Measurements from ENCODE around the gene PBX4.
"Not testable (repeated sequence)": the region's sequence is repeated elsewhere in the genome, so short reads cannot be mapped to it uniquely, and the experiment has no call there.

PBX4 gene

GRCh38 chr19:19602136-19602712 lies 16.3 kb downstream of the PBX4 start:
- no peak for DNase-seq
- TF ChIP-seq GATA1 (IDR thresholded peaks at IDR 0.05; ENCODE audit: low read depth, low read length) (no peak), POLR2A (IDR thresholded peaks at IDR 0.05; ENCODE audit: low read length) (no peak)

DNA sequence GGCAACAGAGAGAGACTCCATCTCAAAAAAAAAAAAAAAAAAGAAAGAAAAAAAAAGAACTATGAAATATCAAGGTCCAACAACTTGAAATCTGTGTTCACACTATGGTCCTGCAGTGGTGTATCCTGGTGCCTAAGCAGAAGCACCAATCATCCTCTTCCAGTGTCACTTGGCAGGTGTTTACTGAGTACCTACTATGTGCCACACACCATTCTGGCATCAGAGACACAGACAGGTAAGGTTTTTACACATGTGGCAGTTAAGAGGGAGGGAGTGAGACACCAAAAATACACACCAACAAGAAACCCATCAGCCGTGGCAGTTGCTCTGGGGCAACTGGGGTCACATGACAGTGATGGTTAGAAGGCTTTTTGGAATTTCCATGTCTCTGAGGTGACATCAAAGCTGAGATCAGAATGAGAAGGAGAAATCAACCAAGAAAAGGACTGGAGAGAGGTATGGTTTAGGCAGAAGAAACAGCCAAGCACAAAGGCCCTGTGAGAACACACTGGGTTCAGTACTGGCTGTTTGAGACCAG lies 17.6 kb downstream of the PBX4 start:
- no peak for DNase-seq

DNA sequence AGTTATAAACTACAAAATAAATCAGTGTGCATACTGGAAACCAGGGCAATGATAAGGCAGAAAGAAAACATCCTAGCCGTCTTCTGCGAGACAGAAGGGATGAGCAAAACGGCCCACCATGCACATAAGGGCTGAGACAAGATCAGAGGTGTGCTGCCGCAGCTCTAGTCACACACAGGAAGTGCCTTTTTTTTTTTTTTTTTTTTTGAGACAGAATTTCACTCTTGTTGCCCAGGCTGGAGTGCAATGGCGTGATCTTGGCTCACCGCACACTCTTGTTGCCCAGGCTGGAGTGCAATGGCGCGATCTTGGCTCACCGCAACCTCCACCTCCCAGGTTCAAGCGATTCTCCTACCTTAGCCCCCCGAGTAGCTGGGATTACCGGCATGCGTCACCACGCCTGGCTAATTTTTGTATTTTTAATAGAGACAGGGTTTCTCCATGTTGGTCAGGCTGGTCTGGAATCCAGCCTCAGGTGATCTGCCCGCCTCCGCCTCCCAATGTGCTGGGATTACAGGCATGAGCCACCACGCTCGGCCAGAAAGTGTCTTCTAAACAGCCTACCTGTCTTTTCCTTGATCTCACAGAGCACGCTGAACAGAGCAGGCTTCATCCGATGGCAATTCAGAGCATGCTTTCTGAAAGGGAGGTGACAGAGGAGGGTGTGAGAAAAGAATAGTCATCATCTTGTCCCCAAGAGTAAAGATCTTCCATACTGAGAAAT lies 19.6 kb downstream of the PBX4 start:
- not testable (repeated sequence) for DNase-seq

More for the DNA sequence above, 17.6 kb downstream of the PBX4 start:
- TF ChIP-seq POLR2A (IDR thresholded peaks at IDR 0.05; ENCODE audit: low read length): no peak
- no peak for TF ChIP-seq GATA1 (IDR thresholded peaks at IDR 0.05; ENCODE audit: low read depth, low read length)

DNA sequence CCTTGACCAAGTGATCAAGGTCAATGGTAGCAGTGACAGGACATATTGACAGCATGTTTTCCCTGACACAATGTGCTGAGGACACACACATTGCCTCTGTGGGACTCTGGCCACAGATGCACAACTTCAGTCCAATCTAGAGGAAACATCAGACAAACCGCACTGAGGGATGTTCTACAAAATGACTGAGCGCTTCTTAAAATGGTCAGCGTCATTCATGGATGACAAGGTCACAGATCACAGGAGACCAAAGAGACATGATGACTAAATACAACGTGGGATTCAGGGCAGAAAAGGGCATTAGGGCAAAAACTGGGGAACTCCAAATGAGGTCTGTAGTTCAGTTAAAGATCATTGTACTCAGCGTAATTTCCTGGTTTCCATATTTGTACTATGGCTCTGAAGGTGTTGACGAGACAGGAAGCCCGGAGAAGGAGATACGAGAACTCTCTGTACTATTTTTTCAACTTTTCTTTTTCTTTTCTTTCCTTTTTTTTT lies 20.6 kb downstream of the PBX4 start:
- no peak for DNase-seq
- TF ChIP-seq POLR2A (IDR thresholded peaks at IDR 0.05; ENCODE audit: low read length) (no peak), GATA1 (IDR thresholded peaks at IDR 0.05; ENCODE audit: low read depth, low read length) (no peak)

DNA sequence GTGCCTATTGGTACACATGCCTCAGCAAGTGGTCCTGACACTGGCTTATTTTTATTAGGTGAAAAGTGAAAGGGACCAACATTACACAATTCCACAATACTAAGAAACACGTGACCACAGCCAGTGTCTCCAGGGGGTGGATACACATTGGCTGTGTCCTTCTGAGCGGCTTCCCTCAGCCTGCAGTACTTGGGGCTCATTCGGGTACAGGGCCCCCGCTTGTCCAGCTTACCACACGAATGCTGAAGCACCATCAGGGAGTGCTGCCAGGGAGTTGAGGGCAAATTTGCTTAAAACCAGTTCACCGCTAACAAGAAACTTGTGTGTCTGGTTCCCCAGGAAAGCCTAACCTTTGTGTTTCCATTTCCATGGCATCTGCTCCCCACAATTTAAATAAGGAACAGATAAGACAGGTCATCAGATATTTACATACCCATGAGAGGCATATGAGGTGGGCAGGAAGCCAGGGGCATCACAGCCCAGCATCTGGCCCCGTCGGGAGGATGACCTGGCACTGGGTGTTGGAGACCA lies 23.3 kb downstream of the PBX4 start:
- no peak for DNase-seq
- no peak for TF ChIP-seq POLR2A (IDR thresholded peaks at IDR 0.05; ENCODE audit: low read length)
- TF ChIP-seq GATA1 (IDR thresholded peaks at IDR 0.05; ENCODE audit: low read depth, low read length): no peak

- no peak for TF ChIP-seq GATA1 (IDR thresholded peaks at IDR 0.05; ENCODE audit: low read depth, low read length)
- no peak for TF ChIP-seq POLR2A (IDR thresholded peaks at IDR 0.05; ENCODE audit: low read length)
- no peak for DNase-seq
Measured at GRCh38 chr19:19594381-19594780, 24.1 kb downstream of the PBX4 start.

GRCh38 chr19:19592690-19593089 lies 25.8 kb downstream of the PBX4 start:
- DNase-seq: no peak
- TF ChIP-seq GATA1 (IDR thresholded peaks at IDR 0.05; ENCODE audit: low read depth, low read length): no peak
- no peak for TF ChIP-seq POLR2A (IDR thresholded peaks at IDR 0.05; ENCODE audit: low read length)

- TF ChIP-seq POLR2A (IDR thresholded peaks at IDR 0.05; ENCODE audit: low read length): no peak
- no peak for TF ChIP-seq GATA1 (IDR thresholded peaks at IDR 0.05; ENCODE audit: low read depth, low read length)
- DNase-seq: no peak
Measured at GRCh38 chr19:19591133-19591825, 27.2 kb downstream of the PBX4 start.

GRCh38 chr19:19588546-19588945 lies 29.9 kb downstream of the PBX4 start:
- TF ChIP-seq GATA1 (IDR thresholded peaks at IDR 0.05; ENCODE audit: low read depth, low read length) (no peak), POLR2A (IDR thresholded peaks at IDR 0.05; ENCODE audit: low read length) (no peak)

DNA sequence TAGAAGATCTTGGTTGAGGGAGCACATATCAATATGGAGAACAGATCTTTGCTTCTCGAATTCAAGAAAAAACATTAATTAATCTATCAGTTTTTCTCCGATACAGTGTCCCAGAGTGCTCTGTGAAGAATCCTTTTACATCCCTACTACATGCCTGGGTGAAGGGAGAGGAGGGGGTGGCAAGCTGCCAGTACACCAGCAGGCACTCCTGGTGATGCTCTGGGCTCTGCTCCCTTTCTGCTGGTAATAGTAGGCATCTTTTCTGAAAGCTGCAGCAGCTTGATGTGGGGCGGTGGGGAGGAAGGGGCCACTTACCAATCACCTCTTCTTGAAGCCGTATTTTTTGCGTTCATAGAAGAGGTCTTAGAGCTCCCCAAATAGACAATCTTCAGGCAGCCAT lies 30.7 kb downstream of the PBX4 start:
- no peak for TF ChIP-seq GATA1 (IDR thresholded peaks at IDR 0.05; ENCODE audit: low read depth, low read length)
- TF ChIP-seq POLR2A (IDR thresholded peaks at IDR 0.05; ENCODE audit: low read length): no peak
- no peak for DNase-seq

More at GRCh38 chr19:19588546-19588945, 29.9 kb downstream of the PBX4 start:
- DNase-seq: no peak

DNA sequence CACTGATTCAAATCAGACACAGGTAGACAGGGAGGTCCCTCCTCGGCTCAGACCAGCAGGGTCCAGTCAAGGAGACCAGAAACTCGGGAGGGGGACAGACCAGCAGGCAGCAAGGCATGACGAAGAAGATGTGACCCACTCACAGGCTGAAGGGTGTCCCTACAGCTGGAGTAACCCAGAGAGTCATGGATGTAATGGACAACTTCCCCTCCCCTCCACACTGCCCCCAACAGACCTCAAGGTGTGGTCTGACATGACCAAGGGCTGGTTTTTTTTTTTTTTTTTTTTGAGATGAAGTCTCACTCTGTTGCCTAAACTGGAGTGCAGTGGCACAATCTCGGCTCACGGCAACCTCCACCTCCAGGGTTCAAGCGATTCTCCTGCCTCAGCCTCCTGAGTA lies 34.1 kb downstream of the PBX4 start:
- DNase-seq: no peak
- no peak for TF ChIP-seq GATA1 (IDR thresholded peaks at IDR 0.05; ENCODE audit: low read depth, low read length)
- no peak for TF ChIP-seq POLR2A (IDR thresholded peaks at IDR 0.05; ENCODE audit: low read length)

GRCh38 chr19:19582471-19582870 lies 36.0 kb downstream of the PBX4 start:
- no peak for DNase-seq
- no peak for TF ChIP-seq GATA1 (IDR thresholded peaks at IDR 0.05; ENCODE audit: low read depth, low read length)
- TF ChIP-seq POLR2A (IDR thresholded peaks at IDR 0.05; ENCODE audit: low read length): no peak

DNA sequence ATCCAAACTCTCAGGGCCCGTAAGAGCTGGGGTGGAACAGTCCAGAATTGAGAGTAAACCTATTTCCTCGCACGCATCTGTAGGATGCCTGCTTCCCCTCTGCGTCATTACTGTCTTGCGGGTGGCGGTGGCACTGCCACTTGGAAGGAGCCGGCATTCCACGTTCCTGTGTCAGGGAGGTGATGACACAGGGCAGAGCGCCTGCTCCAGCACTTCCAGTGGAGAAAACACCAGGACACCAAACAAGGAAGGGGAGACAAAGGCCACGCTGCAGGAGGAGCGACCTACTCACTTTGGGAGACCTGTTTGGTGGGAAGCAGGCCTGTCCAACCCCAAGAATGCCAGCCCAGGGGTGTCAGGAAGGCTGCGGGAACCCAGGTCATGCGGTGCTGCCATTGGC lies 37.1 kb downstream of the PBX4 start:
- no peak for DNase-seq
- TF ChIP-seq POLR2A (IDR thresholded peaks at IDR 0.05; ENCODE audit: low read length) (no peak), GATA1 (IDR thresholded peaks at IDR 0.05; ENCODE audit: low read depth, low read length) (no peak)

- DNase-seq: no peak
- TF ChIP-seq GATA1 (IDR thresholded peaks at IDR 0.05; ENCODE audit: low read depth, low read length): no peak
- TF ChIP-seq POLR2A (IDR thresholded peaks at IDR 0.05; ENCODE audit: low read length): no peak
Measured at GRCh38 chr19:19580418-19580817, 38.1 kb downstream of the PBX4 start.
